Left ventricle myocardium inferior (tissue), 1 donor: ENCODE measurements around the gene NSD2. TPM values are rescaled to one million over a fixed set of nuclear protein-coding genes. Genes with fewer than 3 reads are reported as not detected.
A peak's percentile ranks its signal among the peaks of the same experiment; 100 is the strongest.

ENCODE experiments used
- DNase-seq: peaks from one replicate; pipeline ENCODE4 v3.0.0-alpha.2; 2020
- H3K27ac ChIP-seq: fragments of 200-600 bp; replicated peaks from 2 replicates; pipeline ENCODE4 v1.8.0; 2021
- H3K27me3 ChIP-seq: fragments of 200-600 bp; 2 replicates; pipeline ENCODE4 v1.8.0; 2021; ENCODE audit warnings: low read depth
- H3K36me3 ChIP-seq: fragments of 200-600 bp; 2 replicates; pipeline ENCODE4 v1.8.0; 2021
- H3K4me1 ChIP-seq: fragments of 200-600 bp; 2 replicates; pipeline ENCODE4 v1.8.0; 2021
- H3K4me3 ChIP-seq: fragments of 200-600 bp; 2 replicates; pipeline ENCODE4 v1.8.0; 2021; ENCODE audit warnings: mild to moderate bottlenecking, moderate library complexity
- H3K9me3 ChIP-seq: fragments of 200-600 bp; replicated peaks from 2 replicates; pipeline ENCODE4 v1.8.0; 2021
- intact Hi-C: fragments of 100-400 bp; cut with micrococcal nuclease; formaldehyde crosslinking; loops from one replicate; pipeline ENCODE4 v1.11.0; 2022
- total RNA-seq: library from RNA; stranded (reverse); fragmentation: NEBNext Ultra II Directional; extraction: Animal tissue kit (Norgen Biotek cat#: 25700); gene quantifications from one replicate; pipeline ENCODE4 v1.2.1, GENCODE V29; 2021
- TF ChIP-seq, protein P1 (sequence below): fragments of 200-600 bp; IDR thresholded peaks from 2 replicates; pipeline ENCODE4 v1.8.0; 2021; ENCODE audit warnings: antibody characterized with exemption, mild to moderate bottlenecking, borderline replicate concordance
- donor health status: DM: no; HTN: yes; CAD: no; lungs with severe emphysema.

The NSD2 gene
- total RNA-seq, 1 donor from 2014 or later: 42.5 TPM

DNA sequence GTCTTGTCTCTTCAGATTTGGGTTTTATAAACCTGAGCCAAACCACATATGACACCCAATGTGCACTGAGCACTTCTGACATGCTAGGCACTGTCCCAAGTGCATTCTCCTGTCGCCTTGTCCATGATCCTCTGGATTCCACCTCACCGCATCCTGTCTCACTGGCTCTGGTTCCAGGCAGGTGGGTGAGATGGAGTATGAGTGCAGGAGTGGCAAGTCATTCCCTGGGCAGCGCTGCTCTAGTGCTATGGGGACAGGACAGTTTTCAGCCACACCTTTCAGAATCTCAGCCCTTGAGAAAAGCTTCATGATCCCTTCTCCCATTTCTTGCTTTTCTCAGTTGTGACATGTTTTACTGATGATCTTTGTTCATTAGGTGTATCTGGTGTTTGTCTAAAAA lies 66.4 kb downstream of the NSD2 start:
- no peak for DNase-seq
- Histone ChIP-seq H3K4me3 (no peak overlapping the region), H3K27ac (no peak overlapping the region), H3K27me3 (no peaks in the 10 kb centered on the region), H3K36me3 (peaks cover 59% of the 10 kb centered on the region), H3K4me1 (peaks cover 20% of the 10 kb centered on the region), H3K9me3 (no peaks in the 10 kb centered on the region)
- intact Hi-C loops: no loop called here
- TF ChIP-seq, protein P1, sequence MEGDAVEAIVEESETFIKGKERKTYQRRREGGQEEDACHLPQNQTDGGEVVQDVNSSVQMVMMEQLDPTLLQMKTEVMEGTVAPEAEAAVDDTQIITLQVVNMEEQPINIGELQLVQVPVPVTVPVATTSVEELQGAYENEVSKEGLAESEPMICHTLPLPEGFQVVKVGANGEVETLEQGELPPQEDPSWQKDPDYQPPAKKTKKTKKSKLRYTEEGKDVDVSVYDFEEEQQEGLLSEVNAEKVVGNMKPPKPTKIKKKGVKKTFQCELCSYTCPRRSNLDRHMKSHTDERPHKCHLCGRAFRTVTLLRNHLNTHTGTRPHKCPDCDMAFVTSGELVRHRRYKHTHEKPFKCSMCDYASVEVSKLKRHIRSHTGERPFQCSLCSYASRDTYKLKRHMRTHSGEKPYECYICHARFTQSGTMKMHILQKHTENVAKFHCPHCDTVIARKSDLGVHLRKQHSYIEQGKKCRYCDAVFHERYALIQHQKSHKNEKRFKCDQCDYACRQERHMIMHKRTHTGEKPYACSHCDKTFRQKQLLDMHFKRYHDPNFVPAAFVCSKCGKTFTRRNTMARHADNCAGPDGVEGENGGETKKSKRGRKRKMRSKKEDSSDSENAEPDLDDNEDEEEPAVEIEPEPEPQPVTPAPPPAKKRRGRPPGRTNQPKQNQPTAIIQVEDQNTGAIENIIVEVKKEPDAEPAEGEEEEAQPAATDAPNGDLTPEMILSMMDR: no peak

DNA sequence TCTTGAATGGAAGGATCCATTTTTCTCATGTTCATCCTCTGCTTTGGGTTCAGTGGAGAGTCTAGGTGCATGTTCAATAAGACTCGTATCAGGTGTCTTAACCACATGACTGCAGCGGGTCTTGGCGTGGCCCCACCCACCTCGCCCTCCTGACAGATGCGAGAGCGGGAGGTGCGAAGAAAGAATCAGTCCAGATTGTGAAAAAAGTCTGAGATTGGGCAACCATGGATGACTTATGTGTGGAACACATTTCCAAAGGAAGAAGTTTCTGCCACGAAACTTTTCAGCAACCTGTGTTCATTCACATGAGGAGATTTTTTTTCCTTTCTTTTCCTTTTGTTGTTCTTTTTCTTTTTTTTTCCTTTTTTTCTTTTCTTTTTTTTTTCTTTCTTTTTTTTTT lies 66.8 kb downstream of the NSD2 start:
- peaks cover 59% of the 10 kb centered on the region for H3K36me3 ChIP-seq
- no peaks in the 10 kb centered on the region for H3K27me3 ChIP-seq
- TF ChIP-seq, protein P1: no peak
- no peak overlapping the region for H3K4me3 ChIP-seq
- intact Hi-C loops: no loop called here
- DNase-seq: no peak
- H3K27ac ChIP-seq: no peak overlapping the region
- H3K4me1 ChIP-seq: peaks cover 20% of the 10 kb centered on the region
- no peaks in the 10 kb centered on the region for H3K9me3 ChIP-seq

DNA sequence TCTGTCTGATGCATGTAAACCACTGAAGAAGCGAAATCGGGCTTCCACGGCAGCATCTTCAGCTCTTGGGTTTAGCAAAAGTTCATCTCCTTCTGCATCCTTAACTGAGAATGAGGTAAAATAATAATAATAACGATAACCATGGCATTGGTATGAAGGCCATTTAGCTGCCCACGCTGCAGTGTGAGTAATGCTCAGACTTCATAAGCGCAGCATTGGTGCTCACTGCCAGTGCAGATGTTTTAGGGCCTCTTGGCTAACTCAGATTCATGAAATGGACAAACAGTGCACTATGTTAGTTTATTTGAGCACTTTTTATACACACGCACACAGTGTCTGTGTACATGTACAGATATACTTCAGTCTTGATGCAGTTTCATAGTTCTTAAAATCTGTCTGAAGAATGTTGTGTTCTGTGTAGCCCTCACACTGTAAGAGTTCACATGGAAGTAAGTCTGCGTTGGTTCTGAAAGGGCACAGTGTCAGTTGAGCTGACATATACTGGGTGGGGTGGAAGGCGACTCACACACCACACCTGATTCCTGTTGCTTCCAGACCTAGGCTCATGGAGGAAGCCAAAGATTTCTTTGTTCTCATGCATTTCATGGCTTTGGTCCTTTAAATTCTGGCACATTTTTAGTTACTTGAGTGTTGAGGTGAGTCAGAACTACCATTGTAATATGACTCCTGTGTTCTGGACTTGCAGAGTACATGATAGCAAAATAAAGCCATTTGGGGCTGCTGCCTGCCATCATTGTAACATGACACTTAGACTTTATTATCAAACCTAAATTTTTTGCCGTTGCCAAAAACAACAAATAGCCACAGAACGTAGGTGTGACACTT lies 68.7 kb downstream of the NSD2 start:
- TF ChIP-seq, protein P1: no peak
- Histone ChIP-seq H3K4me1 (peaks cover 20% of the 10 kb centered on the region), H3K4me3 (no peak overlapping the region), H3K9me3 (no peaks in the 10 kb centered on the region), H3K27ac (peak overlapping the region; percentile 68), H3K36me3 (peaks cover 59% of the 10 kb centered on the region), H3K27me3 (no peaks in the 10 kb centered on the region)
- DNase-seq: no peak
- intact Hi-C loops: no loop called here

DNA sequence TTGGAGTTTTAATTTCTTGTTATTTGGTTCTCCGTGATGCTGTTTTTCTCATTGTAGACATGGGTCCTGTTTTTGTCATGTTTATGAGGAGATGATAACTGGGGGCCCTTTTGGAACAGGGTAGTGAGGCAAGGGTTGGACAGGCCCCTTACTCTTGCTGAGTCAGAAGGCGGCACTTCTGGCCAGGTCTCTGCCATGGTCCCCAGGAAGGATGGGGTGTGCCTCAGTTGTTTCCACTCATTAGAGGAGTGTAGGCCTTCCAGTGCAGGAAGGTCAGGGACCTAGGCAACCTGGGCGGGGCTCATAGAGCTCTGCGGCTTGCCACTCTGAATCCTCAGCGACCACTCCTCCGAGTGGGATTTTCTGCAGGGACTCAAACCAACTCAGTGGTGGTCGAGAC lies 69.4 kb downstream of the NSD2 start:
- no peak for DNase-seq
- TF ChIP-seq, protein P1: no peak
- no peaks in the 10 kb centered on the region for H3K9me3 ChIP-seq
- H3K4me3 ChIP-seq: no peak overlapping the region
- H3K27me3 ChIP-seq: no peaks in the 10 kb centered on the region
- peaks cover 53% of the 10 kb centered on the region for H3K36me3 ChIP-seq
- intact Hi-C loops: no loop called here
- H3K27ac ChIP-seq: peak overlapping the region; percentile 68
- H3K4me1 ChIP-seq: peaks cover 20% of the 10 kb centered on the region

DNA sequence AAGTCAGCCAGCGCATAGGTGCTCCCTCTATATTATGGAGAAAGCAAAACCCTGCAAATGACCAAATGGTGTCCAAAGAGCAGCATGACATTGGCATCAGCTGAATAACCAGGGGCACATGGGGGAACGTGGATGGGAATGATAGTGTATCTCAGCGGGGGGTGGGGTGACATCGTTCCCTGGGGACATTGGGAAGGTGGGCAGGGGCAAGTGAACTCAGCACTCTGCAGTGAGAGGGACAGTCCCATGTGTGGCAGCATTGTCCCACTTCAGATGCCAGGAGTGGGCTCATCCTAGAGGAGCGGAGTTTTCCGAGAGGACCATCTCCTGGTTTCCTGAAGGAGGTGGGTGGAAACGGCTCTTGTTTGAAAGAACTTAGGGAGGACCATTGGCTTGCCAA lies 72.7 kb downstream of the NSD2 start:
- H3K9me3 ChIP-seq: no peaks in the 10 kb centered on the region
- H3K4me1 ChIP-seq: peaks cover 20% of the 10 kb centered on the region
- H3K27me3 ChIP-seq: no peaks in the 10 kb centered on the region
- no peak overlapping the region for H3K4me3 ChIP-seq
- DNase-seq: no peak
- H3K36me3 ChIP-seq: peaks cover 34% of the 10 kb centered on the region
- H3K27ac ChIP-seq: no peak overlapping the region
- intact Hi-C loops: no loop called here
- TF ChIP-seq, protein P1: no peak
